Activated CD4-positive, alpha-beta T cell treated with anti-CD3 and anti-CD28 coated beads for 24 hours (primary cell): ENCODE results near the gene FAM110A.
A peak's percentile ranks its signal among the peaks of the same experiment; 100 is the strongest.
"Not testable (repeated sequence)": the region's sequence is repeated elsewhere in the genome, so short reads cannot be mapped to it uniquely, and the experiment has no call there.

ENCODE experiments used
- DNase-seq, 2 donors: peaks; one replicate each; pipeline ENCODE4 v3.0.0-alpha.2; 2020; ENCODE audit warnings: low read depth in 2 of 2

The FAM110A gene

GRCh38 chr20:873875-874607, 40.5 kb downstream of the FAM110A start:
- DNase-seq: no peak

- DNase-seq: no peak
Measured at GRCh38 chr20:875115-875514, 41.6 kb downstream of the FAM110A start.

- no peak for DNase-seq
Measured at GRCh38 chr20:877814-878213, 44.3 kb downstream of the FAM110A start.

- no peak for DNase-seq
Measured at GRCh38 chr20:878511-879307, 45.2 kb downstream of the FAM110A start.

- no peak for DNase-seq
Measured at GRCh38 chr20:879626-880025, 46.1 kb downstream of the FAM110A start.

GRCh38 chr20:881051-881782, 47.7 kb downstream of the FAM110A start:
- DNase-seq: peak in 1 of 2 donors; percentile 4

GRCh38 chr20:881783-882144, 48.2 kb downstream of the FAM110A start:
- DNase-seq: no peak

- no peak for DNase-seq
Measured at GRCh38 chr20:884983-885952, 51.8 kb downstream of the FAM110A start.

GRCh38 chr20:887137-887536, 53.6 kb downstream of the FAM110A start:
- no peak for DNase-seq

GRCh38 chr20:888057-888456, 54.5 kb downstream of the FAM110A start:
- no peak for DNase-seq

GRCh38 chr20:889106-889505, 55.6 kb downstream of the FAM110A start:
- DNase-seq: no peak

GRCh38 chr20:889932-890463, 56.5 kb downstream of the FAM110A start:
- no peak for DNase-seq

- DNase-seq: no peak
Measured at GRCh38 chr20:890666-891057, 57.1 kb downstream of the FAM110A start.

- DNase-seq: no peak
Measured at GRCh38 chr20:891058-891705, 57.7 kb downstream of the FAM110A start.

- DNase-seq: no peak
Measured at GRCh38 chr20:891706-892080, 58.2 kb downstream of the FAM110A start.

- DNase-seq: not testable (repeated sequence)
Measured at GRCh38 chr20:892371-892770, 58.9 kb downstream of the FAM110A start.
